HG02973 (cell line): ENCODE measurements around the gene RAB4B.
"Not testable (repeated sequence)": the region's sequence is repeated elsewhere in the genome, so short reads cannot be mapped to it uniquely, and the experiment has no call there.

ENCODE experiments used
- ATAC-seq: cut with Tn5 transposase; IDR thresholded peaks from one replicate; pipeline ENCODE4 v1.9.1; 2021; ENCODE audit warnings: moderate library complexity; ENCODE audit not compliant: unreplicated experiment

RAB4B gene, protein sequence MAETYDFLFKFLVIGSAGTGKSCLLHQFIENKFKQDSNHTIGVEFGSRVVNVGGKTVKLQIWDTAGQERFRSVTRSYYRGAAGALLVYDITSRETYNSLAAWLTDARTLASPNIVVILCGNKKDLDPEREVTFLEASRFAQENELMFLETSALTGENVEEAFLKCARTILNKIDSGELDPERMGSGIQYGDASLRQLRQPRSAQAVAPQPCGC

DNA sequence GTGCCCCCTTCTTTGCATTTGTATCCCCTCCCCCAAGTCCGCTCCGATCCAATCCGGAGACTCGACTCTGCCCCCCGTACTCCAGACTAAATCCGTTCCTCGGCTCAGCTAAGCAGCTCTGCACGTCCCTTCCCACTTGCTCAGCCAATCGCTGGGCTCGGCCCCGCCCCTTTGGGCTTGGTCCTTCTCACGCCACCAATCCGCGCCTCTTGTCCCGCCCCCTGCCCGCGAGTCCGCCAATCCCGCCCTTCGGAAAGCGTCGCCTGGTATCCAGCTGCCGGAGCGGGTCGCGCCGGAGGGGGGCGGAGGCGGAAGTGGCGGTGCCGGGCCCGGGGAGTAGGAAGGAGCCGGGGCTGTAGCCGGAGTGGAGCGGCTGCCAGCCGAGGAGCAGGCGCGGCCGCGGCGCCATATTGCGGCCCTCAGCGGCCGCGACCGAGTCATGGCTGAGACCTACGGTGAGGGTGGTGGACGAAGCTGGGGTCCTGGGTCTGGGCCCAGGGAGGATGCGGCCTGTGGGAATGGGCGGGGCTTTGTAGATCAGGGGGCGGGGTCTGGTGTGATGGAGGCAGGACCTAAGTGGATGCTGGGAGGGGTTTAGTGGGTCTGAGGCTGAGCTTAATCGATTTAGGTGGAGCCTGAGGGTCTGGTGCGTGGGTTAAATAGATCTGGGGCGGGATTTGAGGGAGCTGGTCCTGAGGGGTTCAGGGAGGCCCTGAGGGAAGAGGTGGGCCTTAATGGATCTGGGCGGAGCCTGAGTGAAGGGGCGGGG is at the start of gene RAB4B:
Gene RAB4B (plus strand): TSS at position 311 of the 769 bp plus-strand sequence. CDS start 129 bp downstream, at position 440.
- peak; percentile 47 for ATAC-seq

DNA sequence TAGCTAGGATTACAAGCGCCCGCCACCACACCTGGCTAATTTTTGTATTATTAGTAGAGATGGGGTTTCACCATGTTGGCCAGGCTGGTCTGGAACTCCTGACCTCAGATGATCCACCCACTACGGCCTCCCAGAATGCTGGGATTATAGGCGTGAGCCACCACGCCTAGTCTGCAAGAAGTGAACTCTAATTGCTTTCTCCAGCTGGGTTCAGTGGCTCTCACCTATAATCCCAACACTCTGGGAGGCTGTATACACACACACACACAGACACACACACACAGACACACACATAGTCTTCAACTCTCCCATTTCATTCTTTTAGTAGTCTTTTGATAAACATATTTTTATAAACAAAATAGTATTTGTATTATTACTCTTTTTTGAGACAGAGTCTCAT is 48.0 kb upstream of the RAB4B start:
- not testable (repeated sequence) for ATAC-seq

DNA sequence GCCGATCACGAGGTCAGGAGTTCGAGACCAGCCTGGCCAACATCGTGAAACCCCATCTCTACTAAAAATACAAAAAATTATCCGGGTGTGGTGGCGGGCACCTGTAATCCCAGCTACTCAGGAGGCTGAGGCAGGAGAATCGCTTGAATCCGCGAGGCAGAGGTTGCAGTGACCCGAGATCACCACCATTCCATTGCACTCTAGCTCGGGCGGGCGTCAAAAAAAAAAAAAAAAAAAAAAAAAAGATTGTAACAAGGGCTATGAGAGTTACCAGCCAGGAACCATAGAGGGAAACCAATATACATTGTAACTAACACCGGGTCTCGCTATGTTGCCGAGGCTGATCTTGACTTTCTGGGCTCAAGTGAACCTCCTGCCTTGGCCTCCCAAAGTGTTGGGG is 45.7 kb upstream of the RAB4B start:
- ATAC-seq: not testable (repeated sequence)

DNA sequence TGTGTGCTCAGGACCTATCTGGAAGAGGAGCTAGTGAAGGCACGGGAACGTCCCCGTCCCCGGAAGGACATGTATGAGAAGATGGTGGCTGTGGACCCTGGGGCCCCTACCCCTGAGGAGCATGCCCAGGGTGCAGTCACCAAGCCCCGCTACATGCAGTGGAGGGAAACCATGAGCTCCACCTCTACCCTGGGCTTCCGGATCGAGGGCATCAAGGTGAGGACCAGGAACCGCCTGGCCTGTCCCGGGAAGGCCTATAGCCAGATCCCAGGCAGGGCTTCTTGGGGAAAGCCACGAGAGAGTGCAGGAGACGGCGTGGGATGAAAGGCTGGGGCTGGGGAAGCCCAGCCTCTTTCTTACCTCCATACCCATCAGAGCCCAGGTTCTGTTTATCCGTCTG is 44.9 kb upstream of the RAB4B start:
- no peak for ATAC-seq

DNA sequence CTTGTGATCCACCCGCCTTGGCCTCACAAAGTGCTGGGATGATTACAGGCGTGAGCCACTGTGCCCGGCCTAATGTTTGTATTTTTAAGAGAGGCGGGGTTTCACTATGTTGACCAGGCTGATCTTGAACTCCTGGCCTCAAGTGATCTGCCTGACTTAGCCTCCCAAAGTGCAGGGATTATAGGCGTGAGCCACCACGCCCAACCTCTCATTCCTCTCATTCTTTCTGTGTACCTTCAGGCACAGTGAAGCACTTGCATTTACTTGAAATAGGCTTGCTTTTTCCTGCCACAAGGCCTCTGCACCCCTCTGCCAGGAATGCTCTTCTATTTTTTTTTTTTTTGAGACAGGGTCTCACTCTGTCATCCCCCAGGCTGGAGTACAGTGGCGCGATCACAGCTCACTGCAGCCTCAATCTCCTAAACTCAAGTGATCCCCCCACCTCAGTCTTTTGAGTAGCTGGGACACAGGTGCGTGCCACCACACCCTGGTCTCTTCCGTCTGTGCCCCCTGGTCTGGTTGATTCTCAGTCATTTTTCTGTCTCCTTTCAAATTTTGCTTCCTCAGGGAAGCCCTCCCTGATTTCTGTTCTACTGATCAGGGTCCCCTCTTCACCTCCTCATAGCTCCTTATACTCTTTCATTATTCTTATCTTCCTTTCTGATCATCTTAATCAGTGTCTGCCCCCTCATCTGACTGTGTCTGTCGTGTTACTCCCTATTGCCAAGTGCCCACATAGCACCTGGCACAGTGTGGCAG is 42.9 kb upstream of the RAB4B start:
- ATAC-seq: no peak

DNA sequence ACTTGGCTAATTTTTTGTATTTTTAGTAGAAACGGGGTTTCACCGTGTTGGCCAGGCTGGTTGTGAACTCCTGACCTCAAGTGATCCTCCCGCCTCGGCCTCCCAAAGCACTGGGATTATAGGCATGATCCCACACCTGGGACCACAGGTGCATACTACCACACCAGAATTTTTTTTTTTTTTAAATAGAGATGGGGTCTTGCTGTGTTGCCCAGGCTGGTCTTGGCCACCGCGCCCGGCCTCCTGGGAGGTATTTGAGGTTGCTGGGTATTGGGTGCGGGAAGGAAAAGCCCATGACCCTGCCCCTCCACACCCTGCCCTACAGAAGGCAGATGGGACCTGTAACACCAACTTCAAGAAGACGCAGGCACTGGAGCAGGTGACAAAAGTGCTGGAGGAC is 41.4 kb upstream of the RAB4B start:
- no peak for ATAC-seq

DNA sequence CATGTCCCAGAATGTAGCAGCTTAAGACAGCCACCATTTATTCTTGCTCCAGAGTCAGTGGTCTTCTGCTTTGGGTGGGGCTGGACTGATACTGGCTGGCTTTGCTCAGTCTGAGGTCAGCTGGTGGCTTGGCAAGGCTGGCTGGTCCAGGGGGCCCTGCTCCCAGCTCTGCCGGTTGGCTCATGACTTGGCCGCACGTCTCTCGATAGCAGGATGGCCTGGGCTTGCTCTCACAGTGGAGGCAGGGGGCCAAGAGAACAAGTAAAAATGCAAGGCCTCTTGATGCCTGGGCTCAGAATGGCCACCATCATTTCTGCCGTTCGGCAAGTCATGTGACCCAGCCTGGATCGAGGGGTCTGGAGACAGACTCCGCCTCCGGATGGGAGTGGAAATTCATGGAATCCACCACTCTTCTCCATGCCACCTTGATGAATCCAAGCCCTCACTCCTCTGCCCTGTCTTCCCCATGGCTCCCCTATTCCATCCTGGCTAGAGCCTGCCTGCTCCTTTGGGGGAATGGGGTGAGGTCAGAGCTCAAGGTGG is 40.9 kb upstream of the RAB4B start:
- no peak for ATAC-seq

DNA sequence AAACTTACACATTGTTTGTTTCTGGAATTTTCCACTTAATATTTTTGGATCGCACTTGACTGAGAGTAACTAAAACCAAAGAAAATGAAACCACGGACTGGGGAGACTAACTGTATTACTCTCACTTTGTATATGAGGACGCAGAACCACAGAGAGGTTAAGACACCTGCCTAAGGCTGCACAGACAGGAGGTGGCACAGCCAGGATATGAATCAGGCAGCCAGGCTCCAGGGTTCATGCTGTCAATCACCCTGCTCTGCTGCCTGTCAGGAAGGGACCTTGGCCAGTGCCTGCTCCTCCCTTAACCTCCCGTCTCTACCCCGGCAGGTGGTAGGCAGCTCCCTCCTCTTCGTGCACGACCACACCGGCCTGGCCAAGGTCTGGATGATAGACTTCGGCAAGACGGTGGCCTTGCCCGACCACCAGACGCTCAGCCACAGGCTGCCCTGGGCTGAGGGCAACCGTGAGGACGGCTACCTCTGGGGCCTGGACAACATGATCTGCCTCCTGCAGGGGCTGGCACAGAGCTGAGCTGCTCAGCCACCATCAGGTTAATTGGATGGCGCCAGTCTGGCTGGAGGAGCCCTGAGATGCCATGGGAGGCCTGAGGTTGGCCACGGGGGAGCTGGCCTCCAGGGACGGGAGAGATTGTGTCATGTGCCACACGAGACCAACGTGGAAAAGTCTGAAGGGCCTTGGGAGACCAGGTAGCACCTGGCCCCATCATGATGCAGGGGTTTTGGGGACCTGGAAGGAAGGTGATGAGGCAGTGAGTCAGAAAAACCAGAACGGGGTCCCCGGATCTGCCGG is 38.8 kb upstream of the RAB4B start:
- ATAC-seq: no peak

DNA sequence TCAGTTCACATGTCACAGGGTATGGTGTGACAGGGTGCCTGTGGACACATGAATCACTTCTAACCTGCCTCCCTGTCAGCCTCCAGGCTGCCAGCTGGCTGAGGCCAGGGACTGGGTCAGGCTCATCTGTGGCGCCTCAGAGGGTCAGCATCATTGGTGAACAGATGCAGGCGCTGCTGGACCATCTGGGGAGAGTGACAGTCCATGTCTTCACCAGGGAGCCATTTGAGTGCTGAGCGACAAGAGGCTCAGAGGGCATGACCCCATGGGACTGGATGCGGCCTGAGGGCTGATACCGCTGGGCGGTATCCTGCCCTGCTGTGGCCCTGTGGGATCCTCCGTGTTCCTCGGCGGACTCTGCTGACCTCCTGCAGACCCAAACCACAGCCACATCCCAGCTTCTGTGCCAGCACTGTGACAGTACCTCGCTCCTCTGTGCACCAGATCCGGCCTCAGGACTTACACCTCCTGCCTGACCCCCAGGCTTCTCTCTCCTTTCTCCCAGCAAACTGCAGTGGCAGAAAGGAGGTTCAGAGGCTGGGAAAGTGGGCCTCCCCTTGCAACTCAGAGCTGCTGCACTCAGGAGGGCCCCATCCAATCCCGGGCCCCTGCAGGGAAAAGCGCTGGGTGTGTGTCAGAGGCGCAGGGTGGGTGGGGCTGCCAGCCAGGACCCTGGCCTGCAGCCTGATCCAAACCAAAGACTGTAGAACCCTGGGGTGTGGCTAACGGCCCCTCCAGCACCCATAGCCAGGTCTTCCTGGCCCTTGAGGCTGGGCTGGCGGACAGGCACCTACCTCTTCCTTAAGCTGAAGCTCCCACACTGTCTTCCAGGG is 38.0 kb upstream of the RAB4B start:
- no peak for ATAC-seq

DNA sequence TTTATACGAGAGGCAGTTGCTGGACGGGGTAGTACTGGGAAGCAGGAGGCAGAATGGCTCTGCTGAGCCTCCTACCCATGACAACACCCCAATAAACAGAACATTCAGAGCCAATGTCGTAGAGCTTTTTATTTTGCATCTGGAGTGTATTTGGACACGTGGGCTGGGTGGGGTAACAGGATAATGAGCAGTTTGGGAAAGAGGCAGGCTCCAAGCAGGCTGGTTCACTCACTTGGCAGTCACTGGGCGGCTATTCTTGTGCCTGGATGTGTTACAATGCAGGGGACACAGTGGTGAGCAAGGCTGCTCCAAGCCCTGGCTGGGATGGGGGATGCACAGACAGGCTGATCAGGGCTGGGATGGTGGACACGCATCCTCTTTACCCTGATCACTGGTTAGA is 37.3 kb upstream of the RAB4B start:
- no peak for ATAC-seq

DNA sequence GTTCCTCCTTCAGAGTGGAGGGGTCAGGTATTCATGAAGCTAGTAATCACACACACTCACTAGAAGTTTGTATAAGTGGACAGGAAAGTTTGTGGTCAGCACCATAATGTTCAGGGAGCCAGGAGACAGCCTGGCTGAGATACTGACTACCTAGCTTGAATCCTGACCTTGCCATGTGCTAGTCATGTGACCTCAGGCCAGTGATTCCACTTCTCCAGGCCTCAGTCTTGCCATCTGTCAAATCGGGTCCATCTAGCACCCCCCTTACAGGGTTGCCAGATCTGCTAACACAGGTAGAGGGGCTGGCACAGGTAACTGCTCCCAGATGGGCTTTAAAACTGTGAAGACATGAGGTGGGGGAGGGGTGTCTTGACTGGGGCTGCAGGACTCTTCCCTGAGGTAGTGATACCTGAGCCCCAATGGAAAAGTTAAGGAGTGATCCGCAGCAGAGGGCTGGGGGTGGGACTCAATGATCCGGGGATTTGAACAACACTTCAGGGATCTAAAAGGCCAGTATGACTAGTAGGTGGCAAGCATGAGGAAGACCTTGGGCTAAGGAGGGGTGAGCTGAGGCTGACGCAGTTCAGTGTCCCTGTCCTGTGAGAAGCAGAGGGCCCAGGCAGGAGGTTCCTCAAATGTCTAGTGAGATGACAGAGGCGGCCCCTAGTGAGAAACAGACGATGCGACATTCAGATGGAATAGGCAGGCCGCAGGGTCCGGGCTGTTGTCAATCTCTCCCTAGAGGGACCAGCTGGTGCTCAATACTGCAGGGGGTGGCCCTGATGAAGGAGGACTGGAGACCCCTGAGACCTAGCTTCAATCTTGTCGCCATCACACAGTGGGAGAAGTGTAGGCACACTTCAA is 36.3 kb upstream of the RAB4B start:
- no peak for ATAC-seq

DNA sequence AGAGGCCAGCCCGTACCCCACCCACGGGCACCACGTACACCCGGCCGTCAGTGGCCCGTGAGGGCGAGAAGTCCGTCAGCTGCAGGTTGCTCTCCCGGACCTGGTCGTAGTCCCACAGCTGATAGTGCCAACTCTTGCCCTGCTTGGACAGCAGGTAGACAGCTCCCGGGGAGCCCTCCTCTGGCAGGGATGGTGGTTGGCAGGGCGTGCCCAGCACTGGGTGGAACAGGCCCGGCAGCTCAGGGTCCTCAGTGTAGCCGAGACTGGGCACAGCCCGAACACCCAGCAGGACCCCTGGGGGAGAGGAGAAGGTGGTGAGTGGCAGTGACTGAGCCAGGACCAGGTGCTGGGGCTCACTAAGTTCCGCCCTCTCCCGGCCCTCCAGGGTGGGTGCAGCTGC is 35.6 kb upstream of the RAB4B start:
- no peak for ATAC-seq

DNA sequence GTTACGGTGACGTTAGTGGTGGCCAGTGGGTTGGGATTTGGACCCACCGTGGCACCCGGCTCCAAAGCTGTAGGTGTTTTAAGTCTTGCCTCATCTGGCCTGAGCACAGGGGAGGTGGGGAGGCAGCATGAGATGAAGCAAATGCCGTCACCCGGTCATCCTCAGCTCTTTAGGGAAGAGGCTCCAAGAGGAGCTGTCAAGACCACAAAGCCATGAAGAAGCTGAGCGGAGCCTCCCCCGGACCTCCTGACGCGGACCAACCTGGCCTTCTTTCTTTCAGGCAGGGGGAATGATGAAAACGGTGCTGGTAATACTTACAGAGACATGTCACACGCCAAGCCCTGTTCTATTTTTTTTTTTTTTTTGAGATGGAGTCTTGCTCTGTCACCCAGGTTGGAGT is 35.2 kb upstream of the RAB4B start:
- ATAC-seq: no peak

DNA sequence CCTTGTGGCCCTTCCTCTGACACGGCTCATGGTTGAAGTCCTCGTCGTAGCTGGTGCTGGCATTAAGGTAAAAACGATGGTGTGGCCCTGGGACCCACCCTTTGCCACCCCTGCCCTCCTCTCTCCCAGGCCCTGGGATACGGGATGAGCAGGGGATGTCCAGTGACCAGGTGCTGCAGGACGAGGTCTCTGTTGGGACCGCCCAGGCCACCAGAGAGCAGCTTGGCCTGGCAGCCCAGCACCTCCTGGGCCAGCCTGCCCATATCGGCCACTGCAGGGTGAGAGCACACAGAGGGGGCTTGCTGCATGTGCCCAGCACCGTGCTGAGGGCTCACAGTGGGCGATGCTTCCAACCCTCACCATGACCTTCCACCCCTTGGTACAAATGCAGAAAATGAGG is 34.1 kb upstream of the RAB4B start:
- ATAC-seq: no peak

DNA sequence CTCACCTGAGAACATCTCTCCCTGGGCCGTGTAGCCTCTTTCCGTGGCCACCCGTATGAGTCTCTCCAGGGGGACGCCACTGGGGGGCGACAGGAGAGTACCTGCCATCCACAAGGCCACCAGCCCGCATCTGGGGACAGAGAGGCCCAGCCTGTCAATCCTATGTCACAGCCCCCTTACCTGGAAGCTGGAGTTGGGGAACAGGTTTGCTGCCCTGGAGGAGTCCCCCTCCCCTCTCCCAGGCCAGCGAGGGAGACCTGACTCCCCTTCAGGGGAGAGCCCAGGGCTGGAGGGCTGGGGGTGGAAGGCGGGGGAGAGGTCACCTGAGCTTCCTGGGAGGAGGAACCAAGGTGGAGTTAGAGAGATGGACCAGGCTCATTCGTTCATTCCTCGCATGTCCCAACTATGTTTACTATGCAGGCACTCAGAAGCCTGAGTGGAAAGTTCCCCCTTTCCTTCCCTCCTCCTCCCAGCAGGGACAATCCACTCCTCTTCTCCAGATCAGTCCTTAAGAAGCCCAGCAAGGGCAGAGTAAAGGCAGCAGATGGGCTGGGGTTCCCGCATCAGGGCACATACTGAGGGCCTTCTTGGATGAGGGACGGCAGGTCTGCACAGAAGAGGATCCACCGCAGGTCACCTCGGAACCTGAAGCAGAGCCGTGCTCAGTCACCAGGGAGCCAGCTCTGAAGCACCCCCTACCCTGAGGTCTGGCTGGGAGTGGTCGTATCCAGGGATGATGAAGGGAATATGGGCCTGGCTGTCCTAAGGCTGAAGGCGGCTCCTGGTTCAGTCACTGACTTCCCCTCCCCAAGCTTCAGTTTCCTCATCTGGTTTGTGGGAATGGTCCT is 33.3 kb upstream of the RAB4B start:
- ATAC-seq: no peak

DNA sequence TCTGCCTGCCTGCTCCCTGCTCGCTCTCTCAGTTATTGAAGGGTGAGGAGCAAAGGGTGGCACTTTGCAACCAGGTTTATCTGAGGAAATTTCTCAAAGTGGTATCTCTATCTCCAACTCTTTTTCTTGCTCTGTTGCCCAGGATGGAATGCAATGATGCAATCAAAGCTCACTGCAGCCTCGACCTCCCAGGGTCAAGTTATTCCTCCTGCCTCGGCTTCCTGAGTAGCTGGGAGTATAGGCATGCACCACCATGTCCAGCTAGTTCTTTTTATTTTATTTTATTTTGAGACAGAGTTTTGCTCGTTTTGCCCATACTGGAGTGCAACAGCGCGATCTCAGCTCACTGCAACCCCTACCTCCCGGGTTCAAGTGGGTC is 32.7 kb upstream of the RAB4B start:
- no peak for ATAC-seq

DNA sequence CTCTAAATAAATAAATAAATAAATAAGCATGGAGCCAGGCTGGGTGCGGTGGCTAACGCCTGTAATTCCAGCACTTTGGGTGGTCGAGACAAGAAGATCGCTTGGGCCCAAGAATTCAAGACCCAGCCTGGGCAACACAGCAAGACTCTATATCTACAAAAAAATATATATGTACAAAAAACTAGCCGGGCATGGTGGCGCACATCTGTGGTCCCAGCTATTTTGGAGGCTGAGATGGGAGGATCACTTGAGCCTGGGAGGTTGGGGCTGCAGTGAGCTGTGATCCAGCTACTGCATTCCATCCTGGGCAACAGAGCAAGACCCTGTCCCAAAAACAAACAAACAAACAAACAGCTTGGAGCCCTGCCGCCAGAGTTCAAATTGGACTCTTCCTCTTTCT is 30.5 kb upstream of the RAB4B start:
- no peak for ATAC-seq
